Neural crest cell (in vitro differentiated cells): ENCODE data around the gene OR4C6. TPM values are rescaled to one million over a fixed set of nuclear protein-coding genes. Genes with fewer than 3 reads are reported as not detected.

Source experiments
- DNase-seq: peaks from one replicate; pipeline ENCODE4 v3.0.0; 2021; ENCODE audit warnings: low read depth, mixed read lengths, low spot score
- H3K27ac Mint-ChIP-seq: one replicate; pipeline ENCODE4 v1.8.0; 2021; ENCODE audit warnings: mild to moderate bottlenecking, mixed read lengths; ENCODE audit not compliant: unreplicated experiment
- H3K27me3 Mint-ChIP-seq: 2 replicates; pipeline ENCODE4 v1.8.0; 2021; ENCODE audit warnings: low read depth, mild to moderate bottlenecking, mixed read lengths
- H3K36me3 Mint-ChIP-seq: 2 replicates; pipeline ENCODE4 v1.8.0; 2021; ENCODE audit warnings: low read depth, mild to moderate bottlenecking, mixed read lengths
- H3K4me1 Mint-ChIP-seq: 2 replicates; pipeline ENCODE4 v1.8.0; 2021; ENCODE audit warnings: mixed read lengths
- H3K4me3 Mint-ChIP-seq: one replicate; pipeline ENCODE4 v1.8.0; 2021; ENCODE audit warnings: mild to moderate bottlenecking, mixed read lengths
- H3K9me3 Mint-ChIP-seq: 2 replicates; pipeline ENCODE4 v1.8.0; 2021; ENCODE audit warnings: mixed read lengths
- CTCF ChIP-seq: fragments of 200-600 bp; sonication (generic); conservative IDR thresholded peaks from 2 replicates; pipeline ENCODE4 v1.5.0; 2021; ENCODE audit warnings: antibody characterized with exemption, mild to moderate bottlenecking
- total RNA-seq: library from RNA; stranded (reverse); gene quantifications from 2 replicates; pipeline ENCODE4 v1.2.1, GENCODE V29; 2021

OR4C6 gene
- total RNA-seq, 1 donor from 2014 or later: not detected

GRCh38 chr11:55655096-55655495 is 6.9 kb upstream of the OR4C6 start:
- H3K4me1 Mint-ChIP-seq: no peaks in the 10 kb centered on the region
- peaks cover 6% of the 10 kb centered on the region for H3K9me3 Mint-ChIP-seq
- TF ChIP-seq CTCF: no peak
- H3K36me3 Mint-ChIP-seq: no peaks in the 10 kb centered on the region
- no peak overlapping the region for H3K4me3 Mint-ChIP-seq
- no peaks in the 10 kb centered on the region for H3K27me3 Mint-ChIP-seq
- no peak for DNase-seq
- H3K27ac Mint-ChIP-seq: no peak overlapping the region

- Mint-ChIP-seq H3K36me3 (no peaks in the 10 kb centered on the region), H3K4me1 (no peaks in the 10 kb centered on the region), H3K27me3 (no peaks in the 10 kb centered on the region), H3K27ac (no peak overlapping the region), H3K4me3 (no peak overlapping the region), H3K9me3 (peaks cover 6% of the 10 kb centered on the region)
- no peak for TF ChIP-seq CTCF
- DNase-seq: no peak
Measured at GRCh38 chr11:55658031-55658573, 3.9 kb upstream of the OR4C6 start.

- no peaks in the 10 kb centered on the region for H3K36me3 Mint-ChIP-seq
- no peaks in the 10 kb centered on the region for H3K27me3 Mint-ChIP-seq
- H3K9me3 Mint-ChIP-seq: peaks cover 6% of the 10 kb centered on the region
- no peak overlapping the region for H3K27ac Mint-ChIP-seq
- no peak overlapping the region for H3K4me3 Mint-ChIP-seq
- no peak for DNase-seq
- no peaks in the 10 kb centered on the region for H3K4me1 Mint-ChIP-seq
- no peak for TF ChIP-seq CTCF
Measured at GRCh38 chr11:55658608-55659007, 3.4 kb upstream of the OR4C6 start.

GRCh38 chr11:55669376-55669775 is 7.4 kb downstream of the OR4C6 start:
- H3K36me3 Mint-ChIP-seq: peaks cover 2% of the 10 kb centered on the region
- no peaks in the 10 kb centered on the region for H3K27me3 Mint-ChIP-seq
- DNase-seq: no peak
- no peaks in the 10 kb centered on the region for H3K4me1 Mint-ChIP-seq
- H3K9me3 Mint-ChIP-seq: no peaks in the 10 kb centered on the region
- no peak overlapping the region for H3K4me3 Mint-ChIP-seq
- no peak for TF ChIP-seq CTCF
- no peak overlapping the region for H3K27ac Mint-ChIP-seq

- no peaks in the 10 kb centered on the region for H3K4me1 Mint-ChIP-seq
- no peak overlapping the region for H3K4me3 Mint-ChIP-seq
- TF ChIP-seq CTCF: no peak
- H3K36me3 Mint-ChIP-seq: no peaks in the 10 kb centered on the region
- H3K27ac Mint-ChIP-seq: no peak overlapping the region
- H3K9me3 Mint-ChIP-seq: no peaks in the 10 kb centered on the region
- H3K27me3 Mint-ChIP-seq: no peaks in the 10 kb centered on the region
- DNase-seq: no peak
Measured at GRCh38 chr11:55673860-55674259, 11.9 kb downstream of the OR4C6 start.
